Measurements from ENCODE around the gene PAPPA. TPM values are rescaled to one million over a fixed set of nuclear protein-coding genes. Genes with fewer than 3 reads are reported as not detected.

The PAPPA gene
- total and polyA plus RNA-seq, 2 of the 8 experiments (the other 6 are each of a cell fraction or from before 2014, with no cell fraction given) = 0.18 to 0.63 TPM

GRCh38 chr9:116238776-116239340 lies 85.3 kb downstream of the PAPPA start:
- DNase-seq (ENCODE audit: low read depth in 1 of 2, low spot score in 2 of 2) = no peak
- H4K20me1 ChIP-seq (replicated peaks in 1 of 2; ENCODE audit: control insufficient read depth in 1 of 2, insufficient read depth in 2 of 2, low read length in 2 of 2) = no peaks in the 10 kb centered on the region
- TF ChIP-seq MAX (IDR thresholded peaks at IDR 0.05) (no peak), JUN (IDR thresholded peaks at IDR 0.05; ENCODE audit: low read depth, low read length) (no peak), BCL11A (IDR thresholded peaks at IDR 0.05; ENCODE audit: low read depth in 2 of 2, low read length in 2 of 2) (no peak), CHD2 (IDR thresholded peaks at IDR 0.05; ENCODE audit: low read length) (no peak), CTCF (IDR thresholded peaks at IDR 0.05; ENCODE audit: control extremely low read depth in 1 of 3, insufficient read depth in 1 of 3, low read depth in 1 of 3, low read length in 3 of 3) (no peak), BACH1 (IDR thresholded peaks at IDR 0.05; ENCODE audit: low read length) (no peak), TAF1 (IDR thresholded peaks at IDR 0.05; ENCODE audit: low read depth, low read length) (no peak), POU5F1 (IDR thresholded peaks at IDR 0.05; ENCODE audit: low read depth, low read length) (no peak), RXRA (IDR thresholded peaks at IDR 0.05; ENCODE audit: insufficient read depth, low read depth, low read length) (no peak), NRF1 (IDR thresholded peaks at IDR 0.05; ENCODE audit: low read depth, low read length) (no peak), RFX5 (IDR thresholded peaks at IDR 0.05; ENCODE audit: borderline replicate concordance, low read depth, low read length) (no peak), CHD1 (IDR thresholded peaks at IDR 0.05; ENCODE audit: low read depth, low read length) (no peak)

More at GRCh38 chr9:116238776-116239340, 85.3 kb downstream of the PAPPA start:
- Histone ChIP-seq H3K4me2 (ENCODE audit: insufficient read depth in 1 of 2, low read depth in 2 of 2, low read length in 2 of 2) (no peak overlapping the region), H4K8ac (ENCODE audit: extremely low read depth, insufficient read depth, low read length) (no peak overlapping the region), H3K4me1 (replicated peaks in 1 of 4; ENCODE audit: control insufficient read depth in 3 of 4, insufficient read depth in 4 of 4, low read length in 3 of 4) (no peaks in the 10 kb centered on the region), H4K91ac (replicated peaks; ENCODE audit: insufficient read length, low read length) (no peak overlapping the region), H3K9me3 (ENCODE audit: insufficient read depth in 2 of 2, low read depth in 1 of 2, low read length in 1 of 2) (no peaks in the 10 kb centered on the region), H2BK12ac (ENCODE audit: low read depth, low read length) (no peak overlapping the region), H2AFZ (ENCODE audit: low read length) (no peak overlapping the region), H3K23me2 (ENCODE audit: low read depth, low read length) (no peaks in the 10 kb centered on the region), H2BK20ac (ENCODE audit: low read length) (no peak overlapping the region), H3K36me3 (ENCODE audit: control insufficient read depth in 2 of 4, insufficient read depth in 4 of 4, low read length in 3 of 4) (no peaks in the 10 kb centered on the region), H2BK15ac (ENCODE audit: low read length) (no peak overlapping the region), H3K18ac (ENCODE audit: extremely low read depth, low read length) (no peak overlapping the region), H3K56ac (replicated peaks; ENCODE audit: insufficient read length, low read depth, low read length) (no peak overlapping the region), H2BK120ac (replicated peaks; ENCODE audit: low read depth, low read length) (no peak overlapping the region), H3K23ac (ENCODE audit: insufficient read length) (no peak overlapping the region), H2AK5ac (ENCODE audit: low read depth, low read length) (no peak overlapping the region), H3K4ac (replicated peaks; ENCODE audit: insufficient read length, low read depth, low read length) (no peak overlapping the region), H3K14ac (ENCODE audit: insufficient read length) (no peak overlapping the region), H3K27me3 (replicated peaks in 1 of 4; ENCODE audit: control insufficient read depth in 3 of 4, extremely low read depth in 1 of 4, insufficient read depth in 3 of 4, low read length in 3 of 4) (no peaks in the 10 kb centered on the region), H3K4me3 (ENCODE audit: extremely low read depth in 1 of 4, insufficient read depth in 2 of 4, low read depth in 3 of 4, low read length in 4 of 4) (no peak overlapping the region), H3K79me1 (ENCODE audit: low read depth, low read length) (no peaks in the 10 kb centered on the region), H3K79me2 (ENCODE audit: control insufficient read depth in 1 of 2, insufficient read depth in 2 of 2, low read length in 2 of 2) (no peaks in the 10 kb centered on the region), H2BK5ac (ENCODE audit: low read depth, low read length) (no peak overlapping the region), H3K9ac (replicated peaks in 1 of 4; ENCODE audit: extremely low read depth in 1 of 4, low read depth in 3 of 4, low read length in 3 of 4) (no peak overlapping the region), H3K27ac (ENCODE audit: low read depth, low read length) (no peak overlapping the region), H4K5ac (ENCODE audit: insufficient read length, low read depth, low read length) (no peak overlapping the region)
- ChIA-PET CTCF (ENCODE audit: partially characterized antibody) (interaction anchor here (1.0 kb wide), 1 partner anchor 87 kb away, joined by 3 read pairs; no protein-coding TSS in a partner anchor), POLR2A (ENCODE audit: partially characterized antibody) (no interaction called here)
- FAIRE-seq = no peak
- WGBS, 2 experiments (ENCODE audit: extremely low coverage in 1 of 2, insufficient coverage in 1 of 2, insufficient read length in 1 of 2, insufficient replicate concordance in 2 of 2, low coverage in 1 of 2, low lambda C conversion rate in 2 of 2, missing lambda C conversion rate in 1 of 2) = 94% methylated on average over 1 of the region's 1 CpG; no CpG with 5 or more reads in 1 of the 2 experiments

Measured in H1 (cell line).